Measurements from ENCODE around the gene RRBP1.

Gene RRBP1

GRCh38 chr20:17681726-17682102, 328 bp downstream of the RRBP1 start:
- DNase-seq: no peak

GRCh38 chr20:17680836-17681725, 961 bp downstream of the RRBP1 start:
- DNase-seq: peak; percentile 87

DNA sequence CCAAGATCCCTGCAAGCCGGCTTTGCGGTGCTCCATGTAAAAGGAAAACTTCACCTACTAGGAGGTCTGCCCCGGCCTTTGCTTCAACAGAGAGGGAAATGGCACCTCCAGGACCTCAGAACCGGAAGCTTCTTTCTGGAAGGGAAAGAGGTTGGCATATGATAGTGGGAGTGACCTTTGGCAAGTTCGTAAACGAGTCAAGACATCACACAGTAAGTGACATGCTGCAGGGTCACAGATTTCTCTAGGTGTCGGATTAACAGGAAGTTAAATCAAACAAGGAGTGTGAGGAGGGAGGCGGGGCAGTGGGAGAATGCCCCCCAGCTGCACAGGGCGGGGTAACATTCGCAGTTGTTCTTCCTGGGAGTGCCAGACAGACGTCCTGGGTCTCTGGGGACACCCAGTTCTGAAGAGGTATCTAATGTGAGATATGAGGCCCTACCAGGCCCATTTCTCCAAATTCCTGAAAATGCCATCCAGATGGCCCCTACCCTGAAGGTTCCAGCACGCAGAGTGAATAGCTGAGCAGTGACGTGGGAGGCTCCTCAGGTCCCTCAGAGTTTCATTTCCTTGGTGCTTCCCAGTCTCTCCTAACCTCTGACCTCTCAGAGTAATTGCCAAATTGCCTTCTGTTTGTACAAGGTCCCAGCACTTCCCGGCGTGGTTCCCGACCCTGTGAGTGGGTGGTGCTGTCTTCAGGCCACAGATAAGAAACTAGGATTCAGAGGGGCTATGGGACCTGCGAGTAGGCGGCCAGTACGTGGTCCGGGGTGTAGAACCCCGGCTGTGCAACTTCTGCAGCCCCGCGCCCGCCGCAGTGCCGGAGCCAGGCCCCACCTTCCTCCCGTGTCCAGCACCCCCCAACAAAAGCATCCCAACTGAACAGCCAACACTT, 1.9 kb downstream of the RRBP1 start:
- DNase-seq: peak; percentile 51

DNA sequence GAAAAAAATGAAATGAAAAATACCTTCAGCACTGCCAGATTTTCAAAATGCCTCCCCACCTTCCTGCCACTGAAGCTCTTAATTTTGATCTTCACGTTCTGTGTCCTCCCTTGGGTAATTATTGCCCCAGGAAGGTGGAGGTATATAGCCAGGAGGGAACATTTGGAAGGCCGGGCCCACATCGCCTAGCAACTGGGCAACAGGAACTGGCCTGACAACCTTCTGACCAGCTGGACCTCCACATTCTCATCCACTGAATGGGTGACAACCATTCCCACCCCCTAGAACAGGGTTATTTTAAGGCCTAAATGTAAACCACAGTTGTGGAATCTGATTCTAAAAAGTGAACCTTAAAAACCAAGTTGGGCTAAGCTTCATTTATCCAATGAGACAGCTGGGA, 3.2 kb downstream of the RRBP1 start:
- no peak for DNase-seq

GRCh38 chr20:17678295-17678694, 3.7 kb downstream of the RRBP1 start:
- no peak for DNase-seq

GRCh38 chr20:17676942-17677341, 5.1 kb downstream of the RRBP1 start:
- DNase-seq: no peak

DNA sequence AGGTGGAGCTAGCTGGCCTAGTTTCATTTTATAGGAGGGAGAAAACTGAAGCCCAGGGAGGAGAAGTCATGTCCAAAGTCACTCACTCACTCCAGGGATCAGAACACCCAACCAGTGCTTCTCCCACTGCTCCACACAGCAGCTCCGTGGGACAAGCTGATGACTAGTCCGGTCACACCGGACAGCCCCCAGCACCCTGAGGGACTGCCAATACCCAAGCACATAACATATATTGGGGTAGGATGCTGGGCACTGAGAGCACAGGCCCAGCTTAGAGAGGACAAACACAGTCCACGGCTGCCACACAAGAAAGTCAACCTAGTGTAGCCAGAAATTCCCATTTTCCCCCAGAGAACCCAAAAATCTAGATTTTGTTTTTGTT, 5.7 kb downstream of the RRBP1 start:
- no peak for DNase-seq

- DNase-seq: no peak
Measured at GRCh38 chr20:17675519-17676377, 6.3 kb downstream of the RRBP1 start.

- no peak for DNase-seq
Measured at GRCh38 chr20:17674722-17675518, 7.1 kb downstream of the RRBP1 start.

DNA sequence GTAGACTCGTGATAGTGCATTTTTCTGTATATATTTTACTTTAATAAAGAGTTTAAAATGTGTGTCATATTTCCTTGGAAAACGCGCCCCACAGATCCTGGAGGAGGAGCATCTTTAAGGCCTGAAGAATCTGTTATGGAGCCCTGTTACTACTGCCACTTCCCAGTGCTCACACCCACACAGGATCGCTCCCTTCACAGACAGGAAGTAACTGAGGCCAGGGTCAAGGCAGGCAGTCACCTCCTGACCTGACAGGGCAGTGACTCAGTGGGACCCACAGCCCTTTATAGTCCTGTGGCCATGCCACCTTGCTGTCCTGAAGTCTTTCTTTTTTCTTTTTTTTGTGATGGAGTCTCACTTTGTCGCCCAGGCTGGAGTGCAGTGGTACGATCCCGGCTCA, 9.0 kb downstream of the RRBP1 start:
- DNase-seq: no peak

DNA sequence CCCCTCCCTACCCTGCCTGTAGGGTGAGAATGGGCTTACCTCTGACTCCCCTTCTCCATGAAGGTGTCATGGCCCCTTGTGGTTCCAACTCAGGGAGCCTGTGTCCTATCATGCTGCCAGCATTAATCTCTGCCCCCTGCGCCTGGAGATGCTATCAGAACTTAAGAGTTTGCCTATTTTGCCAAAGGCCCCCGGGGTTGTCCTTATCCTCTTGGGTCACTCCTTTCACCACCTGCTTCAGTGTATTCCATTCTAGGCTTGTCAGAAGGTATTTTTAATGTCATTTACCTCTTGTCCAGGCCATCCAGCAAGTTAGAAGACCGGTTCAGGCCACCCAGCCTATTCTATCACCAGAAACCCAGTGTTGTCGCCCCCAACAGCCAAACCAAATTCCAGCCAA, 10.5 kb downstream of the RRBP1 start:
- DNase-seq: no peak

DNA sequence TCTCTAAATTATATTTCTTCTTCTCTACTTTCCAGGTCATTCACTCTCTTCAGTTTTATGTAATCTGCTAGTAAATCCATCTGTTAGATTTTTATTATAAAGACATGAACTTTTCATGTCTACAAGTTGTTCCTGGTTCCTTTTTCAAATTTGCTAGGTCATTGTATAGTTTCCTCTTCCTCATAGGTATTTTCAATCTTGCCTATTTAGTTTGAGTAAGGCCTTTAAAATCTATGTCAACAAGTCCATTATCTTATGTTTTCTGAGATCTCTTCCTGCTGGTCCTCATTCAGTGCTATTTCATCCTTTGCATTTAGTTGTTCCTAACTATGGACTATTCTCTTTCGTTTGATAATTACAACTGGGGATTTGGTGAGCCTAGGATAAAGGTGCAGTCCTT, 11.0 kb downstream of the RRBP1 start:
- no peak for DNase-seq

DNA sequence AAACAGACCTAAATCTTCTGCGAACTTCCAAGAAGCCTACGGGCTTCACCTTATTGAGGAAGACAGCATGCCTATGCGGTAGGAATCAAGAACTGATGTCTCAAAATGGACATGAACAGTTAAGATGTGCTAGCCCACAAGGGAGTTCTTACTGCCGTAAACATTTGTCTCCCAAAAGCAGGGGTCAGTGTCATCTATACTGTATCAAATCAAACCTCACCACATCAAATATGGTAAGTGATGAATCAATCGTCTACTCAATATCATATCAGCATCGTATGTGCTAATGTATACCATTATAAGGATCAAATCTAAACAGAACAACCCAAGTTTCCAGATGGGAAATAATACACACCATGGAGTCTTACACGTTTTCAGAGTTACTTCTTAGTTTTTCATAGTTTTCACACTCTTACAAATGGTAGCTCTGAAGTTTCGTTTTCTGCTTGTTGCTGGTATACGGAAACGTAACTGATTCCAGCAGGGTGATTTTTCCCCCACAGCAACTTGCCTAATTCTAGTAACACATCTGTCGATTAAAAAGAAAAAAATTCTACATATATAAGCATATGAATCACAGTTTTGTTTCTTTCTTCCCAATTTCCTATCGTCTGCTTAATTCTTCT, 12.6 kb downstream of the RRBP1 start:
- no peak for DNase-seq

- no peak for DNase-seq
Measured at GRCh38 chr20:17668432-17668831, 13.6 kb downstream of the RRBP1 start.

GRCh38 chr20:17667445-17667844, 14.6 kb downstream of the RRBP1 start:
- DNase-seq: no peak

GRCh38 chr20:17666481-17666880, 15.6 kb downstream of the RRBP1 start:
- no peak for DNase-seq

DNA sequence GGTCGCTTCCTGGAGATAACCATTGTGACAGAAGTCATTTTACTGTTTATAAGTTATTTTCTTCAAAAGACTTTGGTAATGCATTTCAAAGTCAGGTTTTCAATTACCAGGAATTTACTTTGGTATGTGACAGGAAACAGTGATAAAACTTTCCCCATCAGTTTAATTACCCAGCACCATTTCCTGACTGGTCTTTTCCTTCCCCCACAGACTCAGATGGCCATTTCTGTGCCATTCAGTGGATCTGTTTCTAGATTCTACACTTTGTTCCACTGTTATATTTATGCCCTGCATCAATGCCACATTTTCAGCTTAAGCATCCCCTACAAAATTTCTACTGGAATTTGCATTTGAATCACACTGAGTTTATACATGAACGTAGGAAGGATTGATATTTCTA, 16.3 kb downstream of the RRBP1 start:
- no peak for DNase-seq

DNA sequence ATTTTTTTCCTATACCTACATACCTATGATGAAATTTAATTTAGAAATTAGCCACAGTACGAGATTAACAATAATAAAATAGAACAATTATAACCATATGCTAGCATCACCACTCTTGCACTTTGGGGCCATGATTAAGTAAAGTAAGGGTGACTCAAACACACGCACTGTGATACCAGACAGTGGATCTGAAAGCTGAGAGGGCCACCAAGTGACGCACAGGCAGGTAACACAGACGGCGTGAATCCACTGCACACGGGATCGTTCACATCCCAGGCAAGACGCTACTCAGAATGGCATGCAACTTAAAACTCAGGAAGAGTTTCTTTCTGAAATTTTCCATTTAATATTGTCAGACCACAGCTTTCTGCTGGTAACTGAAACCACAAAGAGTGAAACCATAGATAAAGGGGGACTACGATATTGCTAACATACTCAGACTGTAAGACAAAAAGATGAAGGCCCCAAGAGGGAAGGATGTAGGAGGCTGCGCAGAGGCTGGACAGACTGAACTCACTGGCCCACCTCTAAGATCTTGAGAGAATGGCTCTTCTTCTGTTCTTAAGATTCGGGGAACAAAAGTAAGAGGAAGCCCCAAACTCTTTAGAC, 17.9 kb downstream of the RRBP1 start:
- DNase-seq: peak; percentile 17

GRCh38 chr20:17663486-17663885, 18.6 kb downstream of the RRBP1 start:
- peak; percentile 16 for DNase-seq

GRCh38 chr20:17663040-17663399, 19.0 kb downstream of the RRBP1 start:
- DNase-seq: peak; percentile 47

DNA sequence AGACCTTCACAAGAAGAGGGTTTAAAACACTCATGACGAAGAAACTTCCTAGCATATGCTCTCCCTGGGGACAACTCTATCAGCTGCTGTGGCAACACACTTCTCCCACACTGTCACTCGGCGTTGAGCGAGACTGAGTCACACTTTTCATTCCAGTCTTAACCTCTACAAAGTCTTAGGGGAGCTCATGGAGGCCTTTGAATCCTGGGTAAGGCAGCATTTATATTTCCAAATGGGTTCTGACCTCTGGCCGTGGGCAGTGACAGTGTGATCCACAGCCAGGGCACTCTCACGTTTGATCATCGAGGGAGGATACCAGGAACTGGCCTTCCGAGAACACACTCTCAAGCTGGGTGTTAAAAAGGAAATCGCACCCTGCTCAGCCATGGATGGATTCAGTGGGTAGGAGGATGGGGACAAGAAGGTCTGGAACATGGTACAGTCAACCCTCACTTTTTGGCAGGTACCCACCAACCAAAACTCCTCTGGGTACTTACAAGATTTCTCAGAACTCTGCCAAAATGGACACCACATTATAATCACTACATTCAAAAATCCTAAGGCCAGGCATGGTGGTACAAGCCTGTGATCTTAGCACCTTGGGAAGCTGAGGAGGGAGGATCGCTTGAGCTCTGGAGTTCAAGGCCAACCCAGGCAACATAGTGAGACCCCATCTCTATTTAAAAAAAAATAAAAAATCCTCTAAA, 19.6 kb downstream of the RRBP1 start:
- DNase-seq: peak; percentile 20
